HG02943 (cell line): Measurements from ENCODE around the gene CCDC186.

Experiments
- ATAC-seq: cut with Tn5 transposase; IDR thresholded peaks from one replicate; pipeline ENCODE4 v1.9.1; 2021; ENCODE audit warnings: mild to moderate bottlenecking, low read depth, moderate library complexity; ENCODE audit not compliant: unreplicated experiment

CCDC186 gene

GRCh38 chr10:114173921-114174694 lies at the start of gene CCDC186:
Gene CCDC186 (minus strand): TSS chr10:114174203. CDS start chr10:114163268, 10,935 bp downstream.
- peak; percentile 99 for ATAC-seq

DNA sequence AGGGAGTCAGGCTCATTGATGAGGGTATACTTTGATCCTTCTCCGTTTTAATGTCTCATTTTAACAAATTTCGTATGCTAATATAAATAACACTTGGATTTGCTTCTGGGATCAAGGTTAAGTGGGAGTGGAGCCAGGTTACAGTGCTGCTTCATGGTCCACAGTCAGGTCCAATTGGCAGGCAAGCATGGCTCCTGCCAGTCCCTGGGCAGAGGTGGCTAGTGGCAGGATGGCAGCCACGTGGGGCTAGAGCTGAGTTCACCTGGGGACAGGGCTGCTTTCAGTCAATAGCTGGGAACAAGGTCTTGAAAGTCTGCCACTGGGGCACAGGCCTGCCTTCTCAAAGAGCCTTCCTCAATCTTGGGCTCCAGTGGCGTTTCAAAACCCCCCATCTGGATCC lies 49.1 kb upstream of the CCDC186 start:
- ATAC-seq = no peak

DNA sequence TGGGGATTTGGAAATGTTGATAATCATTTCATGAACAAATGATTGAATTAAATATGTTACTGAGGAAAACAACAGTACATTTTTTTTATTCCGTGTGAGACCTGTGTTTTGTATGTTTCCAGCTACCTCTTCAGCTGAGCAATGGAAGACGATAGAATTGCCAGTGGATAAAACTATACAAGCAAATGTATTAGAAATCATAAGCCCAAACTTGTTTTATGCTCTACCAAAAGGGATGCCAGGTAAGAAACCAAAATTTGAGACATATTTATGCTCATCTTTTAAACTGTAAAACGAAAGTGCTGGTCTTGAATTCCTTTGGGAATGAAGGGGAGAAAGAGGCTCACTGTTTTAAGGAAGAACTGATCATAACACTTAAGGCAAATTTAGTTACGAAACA lies 47.2 kb upstream of the CCDC186 start:
- ATAC-seq = no peak

- no peak for ATAC-seq
Measured at GRCh38 chr10:114220281-114220680, 46.3 kb upstream of the CCDC186 start.

GRCh38 chr10:114215033-114215432 lies 41.0 kb upstream of the CCDC186 start:
- ATAC-seq = no peak

GRCh38 chr10:114212153-114212552 lies 38.1 kb upstream of the CCDC186 start:
- ATAC-seq = no peak

DNA sequence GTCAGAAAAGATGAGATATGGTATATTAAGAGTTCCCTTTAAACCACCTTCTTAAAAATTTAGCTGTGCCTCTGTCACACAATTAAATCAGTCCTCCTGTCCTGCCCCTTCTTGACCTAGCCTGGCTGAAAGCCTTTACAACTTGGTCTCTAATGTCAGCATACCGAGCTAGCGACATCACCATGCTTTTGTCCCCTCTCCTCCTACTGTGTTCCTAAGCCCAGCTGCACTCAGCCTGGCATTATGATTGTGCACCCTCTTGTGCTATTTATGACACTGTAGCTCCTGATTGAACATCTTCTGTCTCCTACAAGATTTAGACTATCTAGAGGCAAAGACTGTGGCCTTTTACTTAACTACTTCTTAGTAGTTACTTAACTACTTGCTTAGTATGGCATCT lies 34.3 kb upstream of the CCDC186 start:
- no peak for ATAC-seq

GRCh38 chr10:114207349-114207748 lies 33.3 kb upstream of the CCDC186 start:
- ATAC-seq = no peak

- ATAC-seq = no peak
Measured at GRCh38 chr10:114206902-114207301, 32.9 kb upstream of the CCDC186 start.

DNA sequence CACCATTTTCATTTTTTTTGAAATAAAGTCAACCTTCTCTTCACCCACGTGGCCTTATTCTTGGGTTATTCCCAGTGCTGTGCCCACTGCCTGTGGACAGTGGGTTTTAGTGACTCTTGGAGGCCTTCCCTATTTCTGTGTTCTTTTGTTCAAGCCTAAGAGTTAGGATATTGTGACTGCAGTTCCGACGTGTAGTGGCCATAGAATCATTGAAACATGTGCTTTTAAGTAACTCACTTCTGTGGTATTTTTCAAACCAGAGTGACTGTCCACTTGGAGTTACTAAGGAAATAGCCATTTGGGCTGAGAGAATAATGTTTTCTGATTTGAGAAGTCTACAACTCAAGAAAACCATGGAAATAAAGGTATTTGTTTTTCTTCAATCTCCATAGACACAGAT lies 28.8 kb upstream of the CCDC186 start:
- no peak for ATAC-seq

- no peak for ATAC-seq
Measured at GRCh38 chr10:114199239-114199638, 25.2 kb upstream of the CCDC186 start.

DNA sequence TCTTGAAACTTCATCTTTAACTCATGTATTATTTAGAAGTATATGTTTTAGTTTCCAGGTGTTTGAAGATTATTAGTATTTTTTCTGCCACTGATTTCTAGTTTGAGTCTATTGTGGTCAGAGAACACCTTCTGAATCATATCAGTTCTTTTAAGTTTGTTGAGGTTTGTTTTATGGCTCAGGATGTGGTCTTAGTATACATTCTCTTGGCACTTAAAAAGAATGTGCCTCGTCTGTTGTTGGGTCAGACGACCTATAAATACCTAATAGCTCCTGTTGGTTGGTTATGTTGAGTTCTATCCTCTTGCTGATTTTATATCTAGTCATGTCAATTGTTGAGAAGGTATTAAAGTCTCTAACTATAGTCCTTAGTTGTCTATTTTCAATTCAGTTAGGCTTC lies 21.1 kb upstream of the CCDC186 start:
- ATAC-seq = peak; percentile 62

- ATAC-seq = no peak
Measured at GRCh38 chr10:114189700-114190099, 15.7 kb upstream of the CCDC186 start.

- no peak for ATAC-seq
Measured at GRCh38 chr10:114188900-114189299, 14.9 kb upstream of the CCDC186 start.

GRCh38 chr10:114188001-114188400 lies 14.0 kb upstream of the CCDC186 start:
- no peak for ATAC-seq

DNA sequence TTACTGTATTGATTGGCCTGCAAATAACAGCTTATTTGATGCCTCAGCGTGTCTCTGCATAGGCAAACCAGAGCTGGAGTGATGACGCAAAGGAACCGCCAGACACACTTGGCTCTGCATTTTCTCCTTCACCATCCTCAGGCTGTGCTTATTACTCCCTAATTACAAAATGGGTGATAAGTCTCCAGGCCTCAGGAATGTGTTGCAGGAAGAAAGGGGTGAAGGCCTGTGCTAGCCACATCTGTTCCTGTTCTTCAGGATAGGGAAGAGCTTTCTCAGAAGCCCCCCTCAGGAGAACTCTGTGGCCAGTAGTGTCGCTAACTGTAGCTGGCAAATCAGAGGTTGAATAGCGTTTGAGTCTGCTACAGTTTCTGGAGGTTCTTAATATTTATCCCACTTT lies 10.3 kb upstream of the CCDC186 start:
- no peak for ATAC-seq

DNA sequence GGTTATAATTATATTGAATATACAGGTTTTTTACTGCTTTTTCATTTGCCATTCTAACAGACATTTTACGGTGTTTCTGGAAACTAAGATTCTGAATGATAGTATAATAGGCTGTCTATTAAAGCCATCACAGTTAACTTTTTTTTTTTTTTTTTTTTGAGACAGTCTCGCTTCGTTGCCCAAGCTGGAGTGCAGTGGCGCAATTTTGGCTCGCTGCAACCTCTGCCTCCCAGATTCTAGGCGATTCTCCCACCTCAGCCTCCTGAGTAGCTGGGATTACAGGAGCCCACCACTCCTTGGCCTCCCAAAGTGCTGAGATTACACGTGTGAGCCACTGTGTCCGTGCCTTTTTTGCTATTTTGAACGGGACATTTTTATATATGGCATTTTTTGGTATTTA lies 9.6 kb upstream of the CCDC186 start:
- ATAC-seq = no peak

DNA sequence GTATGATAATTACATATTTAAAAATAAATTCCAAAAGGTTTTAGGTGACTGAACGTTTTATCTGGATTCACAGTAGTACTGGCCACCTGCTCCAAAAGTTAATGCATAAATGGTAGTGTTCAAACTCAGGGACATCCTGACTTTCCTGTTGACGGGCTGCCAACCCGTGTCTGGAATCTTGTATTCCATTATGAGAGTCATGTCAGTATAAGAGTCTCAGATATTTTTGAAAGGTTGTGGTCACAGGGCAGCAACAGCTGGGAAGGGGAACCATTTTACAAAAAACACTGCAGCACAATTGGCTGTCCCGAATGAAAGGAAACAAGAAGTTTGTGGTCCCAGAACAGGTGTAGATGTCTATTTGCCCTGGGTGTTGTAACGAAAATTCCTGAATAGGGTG lies 8.0 kb upstream of the CCDC186 start:
- no peak for ATAC-seq

- no peak for ATAC-seq
Measured at GRCh38 chr10:114180937-114181336, 6.9 kb upstream of the CCDC186 start.

DNA sequence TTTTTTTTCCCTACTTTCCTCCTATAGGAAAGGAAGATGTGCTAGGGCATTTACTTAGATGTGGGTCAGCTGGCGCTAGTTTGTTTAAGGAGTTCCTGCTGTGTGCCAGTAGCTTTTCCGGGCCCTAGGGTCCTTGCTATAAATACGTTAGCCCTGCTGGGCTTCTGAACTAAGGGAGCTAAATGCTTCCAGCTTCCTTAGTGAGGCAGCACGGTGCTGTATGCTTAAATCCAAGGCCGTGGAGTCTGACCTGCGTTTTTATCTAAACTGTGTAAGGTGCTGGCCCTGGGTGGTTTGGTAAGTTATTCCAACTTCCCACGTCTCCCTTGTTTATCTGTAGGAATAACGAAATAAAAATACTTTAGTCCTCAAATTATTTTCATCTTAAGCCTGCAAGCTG lies 5.7 kb upstream of the CCDC186 start:
- ATAC-seq = no peak

- no peak for ATAC-seq
Measured at GRCh38 chr10:114179148-114179547, 5.1 kb upstream of the CCDC186 start, which contains the start of gene TDRD1. Gene TDRD1 (plus strand): TSS chr10:114179353. CDS start chr10:114187832, 8,479 bp downstream.

- ATAC-seq = no peak
Measured at GRCh38 chr10:114176511-114176910, 2.5 kb upstream of the CCDC186 start.
